Head of caudate nucleus (tissue), 42 donors: ENCODE measurements around the gene SCAMP2.
A peak's percentile ranks its signal among the peaks of the same experiment; 100 is the strongest.

ENCODE experiments used
- DNase-seq, 42 donors: peaks; one replicate each; pipeline versions ENCODE4 v3.0.0 to v3.0.0-alpha.2; 2020 to 2021; ENCODE audit warnings: mixed read lengths in 7 of 42
- intact Hi-C: fragments of 100-400 bp; cut with DNase I; formaldehyde crosslinking; loops from one replicate; pipeline ENCODE4 v1.15.0; 2022

The SCAMP2 gene

DNA sequence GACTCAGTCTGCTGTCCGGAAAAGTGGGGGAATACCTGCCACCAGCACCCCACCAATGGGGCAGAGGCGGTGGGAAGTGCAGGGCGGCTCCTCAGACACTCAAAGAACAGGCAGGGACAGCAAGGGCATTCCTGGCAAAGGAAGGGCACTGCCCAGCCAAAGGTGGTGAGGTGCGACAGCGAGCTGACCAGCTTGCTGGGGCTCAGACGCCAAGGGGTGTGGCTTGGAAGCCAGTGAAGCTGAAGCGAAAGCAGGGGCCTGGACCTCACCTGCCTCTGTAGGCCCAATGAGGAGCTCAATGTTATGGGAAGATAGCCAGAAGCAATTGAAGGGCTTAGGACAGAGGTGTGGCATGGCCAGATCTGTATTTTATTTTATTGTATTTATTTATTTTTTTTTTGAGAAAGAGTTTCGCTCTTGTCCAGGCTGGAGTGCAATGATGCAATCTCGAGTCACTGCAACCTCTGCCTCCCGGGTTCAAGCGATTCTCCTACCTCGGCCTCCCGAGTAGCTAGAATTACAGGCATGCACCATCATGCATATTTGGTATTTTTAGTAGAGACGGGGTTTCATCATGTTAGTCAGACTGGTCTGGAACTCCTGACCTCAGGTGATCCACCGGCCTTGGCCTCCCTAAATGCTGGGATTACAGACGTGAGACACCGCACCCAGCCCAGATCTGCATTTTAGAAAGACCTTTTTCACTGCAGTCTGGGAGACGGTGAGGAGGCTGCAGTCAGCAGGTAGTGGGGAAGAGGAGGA, 64.9 kb downstream of the SCAMP2 start:
- intact Hi-C loops = no loop called here
- no peak for DNase-seq

- intact Hi-C loops = no loop called here
- no peak for DNase-seq
Measured at GRCh38 chr15:74807282-74807681, 65.9 kb downstream of the SCAMP2 start.

DNA sequence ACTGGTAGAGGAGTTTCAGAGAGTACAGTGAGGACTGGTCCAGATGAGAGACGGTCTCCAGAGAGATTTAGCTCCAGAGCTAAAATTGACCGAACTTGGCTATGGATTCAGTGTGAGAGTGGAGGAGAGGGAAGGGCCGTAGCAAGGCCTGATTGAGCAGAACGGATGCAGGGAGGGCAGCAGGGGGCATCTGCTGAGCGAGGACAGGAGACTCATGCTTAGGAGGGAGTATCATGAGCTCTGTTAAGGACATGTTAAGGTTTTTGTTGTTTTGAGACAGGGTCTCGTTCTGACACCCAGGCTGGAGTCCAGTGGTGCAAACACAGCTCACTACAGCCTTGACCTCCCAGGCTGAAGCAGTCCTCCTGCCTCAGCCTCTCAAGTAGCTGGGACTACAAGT, 68.2 kb downstream of the SCAMP2 start:
- intact Hi-C loops = no loop called here

DNA sequence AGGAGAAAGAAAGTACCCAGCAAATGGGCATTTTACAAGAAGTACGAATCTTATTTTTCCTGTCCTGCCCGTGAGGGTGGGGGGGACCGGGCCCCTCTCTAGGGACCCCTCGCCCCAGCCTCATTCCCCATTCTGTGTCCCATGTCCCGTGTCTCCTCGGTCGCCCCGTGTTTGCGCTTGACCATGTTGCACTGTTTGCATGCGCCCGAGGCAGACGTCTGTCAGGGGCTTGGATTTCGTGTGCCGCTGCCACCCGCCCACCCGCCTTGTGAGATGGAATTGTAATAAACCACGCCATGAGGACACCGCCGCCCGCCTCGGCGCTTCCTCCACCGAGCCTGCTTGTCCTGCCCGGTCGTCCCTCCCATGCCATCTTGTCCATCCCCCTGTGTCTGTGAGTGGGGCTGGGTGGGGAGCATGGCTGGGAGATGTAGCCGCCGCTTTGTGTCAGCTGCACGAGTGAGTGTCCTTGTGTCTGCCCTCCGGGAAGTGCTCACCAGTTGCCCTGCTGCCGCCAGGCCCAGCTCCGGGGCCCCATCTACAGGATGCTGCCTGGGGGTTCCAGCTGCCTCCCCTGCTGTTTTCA, 70.2 kb downstream of the SCAMP2 start:
- intact Hi-C loops = no loop called here
- no peak for DNase-seq

More for the DNA sequence above, 68.2 kb downstream of the SCAMP2 start:
- no peak for DNase-seq

DNA sequence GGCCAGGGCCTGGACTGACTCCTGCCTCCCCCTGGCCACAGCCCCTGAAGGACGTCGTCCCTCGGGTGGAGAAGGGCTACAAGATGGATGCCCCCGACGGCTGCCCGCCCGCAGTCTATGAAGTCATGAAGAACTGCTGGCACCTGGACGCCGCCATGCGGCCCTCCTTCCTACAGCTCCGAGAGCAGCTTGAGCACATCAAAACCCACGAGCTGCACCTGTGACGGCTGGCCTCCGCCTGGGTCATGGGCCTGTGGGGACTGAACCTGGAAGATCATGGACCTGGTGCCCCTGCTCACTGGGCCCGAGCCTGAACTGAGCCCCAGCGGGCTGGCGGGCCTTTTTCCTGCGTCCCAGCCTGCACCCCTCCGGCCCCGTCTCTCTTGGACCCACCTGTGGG, 70.9 kb downstream of the SCAMP2 start:
- no peak for DNase-seq
- intact Hi-C loops = no loop called here

- intact Hi-C loops = no loop called here
- DNase-seq = no peak
Measured at GRCh38 chr15:74801311-74801997, 71.7 kb downstream of the SCAMP2 start.

- intact Hi-C loops = no loop called here
- no peak for DNase-seq
Measured at GRCh38 chr15:74800559-74801094, 72.5 kb downstream of the SCAMP2 start.

DNA sequence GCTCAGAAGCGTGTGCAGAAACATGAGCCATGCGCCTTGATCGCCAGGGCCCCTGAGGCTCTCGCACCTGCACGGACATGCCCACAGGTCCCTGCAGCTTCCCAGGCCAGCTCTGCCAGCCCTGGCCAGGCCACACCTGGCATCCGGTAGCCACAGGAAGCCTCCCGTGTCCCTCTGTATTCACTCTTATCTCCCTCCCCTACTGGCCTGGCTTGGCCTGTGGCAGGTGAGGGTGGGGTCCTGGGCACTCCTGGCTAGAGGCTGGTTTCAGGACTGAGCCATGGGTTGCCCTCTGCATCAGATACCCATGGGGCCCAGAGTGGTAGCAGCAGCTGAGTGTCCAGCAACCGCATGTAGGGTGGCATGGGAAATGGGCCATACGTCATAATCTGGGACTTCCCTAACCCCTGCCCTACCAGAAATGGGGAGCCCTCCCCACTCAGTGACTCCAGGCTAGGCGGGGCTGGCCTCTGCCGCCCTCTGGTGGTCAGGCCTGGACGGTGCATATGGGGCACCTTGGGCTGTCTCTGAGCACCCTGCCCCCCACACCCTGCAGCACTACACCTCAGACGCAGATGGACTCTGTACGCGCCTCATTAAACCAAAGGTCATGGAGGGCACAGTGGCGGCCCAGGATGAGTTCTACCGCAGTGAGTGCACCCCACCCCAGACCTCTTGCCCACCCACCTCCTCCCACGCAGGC, 73.2 kb downstream of the SCAMP2 start:
- intact Hi-C loops = no loop called here
- DNase-seq = peak; percentile 47 to 90 (median 76)

DNA sequence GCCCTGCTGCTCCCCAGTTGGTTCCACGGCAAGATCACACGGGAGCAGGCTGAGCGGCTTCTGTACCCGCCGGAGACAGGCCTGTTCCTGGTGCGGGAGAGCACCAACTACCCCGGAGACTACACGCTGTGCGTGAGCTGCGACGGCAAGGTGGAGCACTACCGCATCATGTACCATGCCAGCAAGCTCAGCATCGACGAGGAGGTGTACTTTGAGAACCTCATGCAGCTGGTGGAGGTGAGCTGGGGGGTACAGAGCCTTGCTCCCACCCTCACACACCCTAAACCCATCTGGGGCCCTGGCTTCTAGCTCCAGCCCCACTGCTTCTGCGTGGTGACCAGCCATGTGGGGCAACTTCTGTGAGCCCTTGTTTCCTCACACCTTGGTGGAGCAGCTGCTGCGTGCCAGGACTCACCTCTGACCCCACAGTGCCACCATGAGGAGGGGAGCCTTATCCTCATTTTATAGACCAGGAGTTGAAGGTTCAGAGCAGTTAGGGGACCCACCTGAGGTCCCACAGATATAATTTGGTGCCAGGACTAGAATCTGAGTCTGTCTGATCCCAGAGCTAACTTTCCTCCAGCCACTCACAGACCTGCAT, 73.8 kb downstream of the SCAMP2 start:
- intact Hi-C loops = no loop called here
- DNase-seq = no peak

GRCh38 chr15:74798388-74799254, 74.5 kb downstream of the SCAMP2 start:
- intact Hi-C loops = no loop called here
- no peak for DNase-seq

- peak in 2 of 42 donors; percentile 43 to 45 for DNase-seq
- intact Hi-C loops = no loop called here
Measured at GRCh38 chr15:74795966-74796625, 77.1 kb downstream of the SCAMP2 start.

DNA sequence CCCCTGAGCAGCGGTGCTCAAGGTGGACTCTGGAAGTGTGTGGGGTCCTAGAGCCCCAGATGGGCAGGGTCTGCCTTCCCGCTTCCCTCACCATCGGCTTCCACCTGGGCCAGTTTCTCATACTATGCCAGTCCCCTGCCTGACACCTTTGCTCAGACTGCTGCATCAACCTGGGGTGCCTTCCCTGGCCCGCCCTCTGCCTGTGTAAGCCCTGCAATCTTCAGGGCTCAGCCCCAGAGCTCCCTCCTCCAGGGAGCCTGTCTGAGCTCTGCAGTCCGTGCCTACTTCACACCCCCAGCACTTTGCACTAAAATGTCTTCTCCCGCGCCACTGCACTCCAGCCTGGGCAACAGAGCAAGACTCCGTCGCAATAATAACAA, 78.2 kb downstream of the SCAMP2 start:
- DNase-seq = peak in 1 of 42 donors; percentile 53
- intact Hi-C loops = no loop called here

DNA sequence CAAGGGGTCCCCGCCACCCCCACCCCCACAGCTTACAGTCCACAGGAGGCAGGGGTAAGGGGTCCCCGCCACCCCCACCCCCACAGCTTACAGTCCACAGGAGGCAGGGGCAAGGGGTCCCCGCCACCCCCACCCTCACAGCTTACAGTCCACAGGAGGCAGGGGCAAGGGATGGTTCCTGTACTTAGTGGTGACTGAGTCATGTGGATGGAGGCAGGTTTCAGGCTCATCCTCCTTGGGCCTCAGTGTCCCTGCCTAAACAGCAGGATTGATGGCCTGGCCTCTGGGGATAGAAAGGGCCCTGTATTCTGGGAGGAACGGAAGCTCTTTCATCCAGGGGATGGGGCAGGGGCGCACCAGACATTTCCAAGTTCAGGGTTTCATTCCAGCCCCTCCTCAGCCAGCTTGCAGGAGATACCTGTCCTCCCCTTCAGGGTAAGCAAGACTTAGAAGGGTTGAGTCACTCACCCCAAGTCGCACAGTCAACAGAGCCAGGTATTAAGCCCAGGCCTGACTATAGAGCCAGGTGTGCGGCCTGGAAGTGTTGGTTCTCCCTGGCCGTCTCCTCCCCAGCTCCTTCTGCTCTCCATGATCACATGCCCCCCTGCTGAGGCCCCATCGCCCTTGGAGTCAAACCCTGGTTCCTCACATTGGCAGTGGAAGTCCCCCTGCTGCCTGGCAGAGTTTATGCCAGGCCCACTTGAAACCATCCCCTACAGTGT, 78.8 kb downstream of the SCAMP2 start:
- no peak for DNase-seq
- intact Hi-C loops = no loop called here
